Liver (tissue), 9 donors: ENCODE results near the gene PRSS38. TPM values are rescaled to one million over a fixed set of nuclear protein-coding genes. Genes with fewer than 3 reads are reported as not detected.

ENCODE experiments used
- DNase-seq: peaks from one replicate; pipeline ENCODE4 v3.0.0-alpha.2; 2017; ENCODE audit warnings: low spot score
- H3K27ac ChIP-seq, 2 donors: one replicate each; pipeline ENCODE4 v1.7.0; 2013; ENCODE audit warnings: inconsistent platforms in 2 of 2, low read length in 2 of 2, control low read depth in 1 of 2, low read depth in 1 of 2, mild to moderate bottlenecking in 1 of 2
- H3K27me3 ChIP-seq, 4 donors: one replicate each; pipeline versions ENCODE4 v1.6.1 to v1.7.0; 2013; ENCODE audit warnings: low read length in 3 of 4, inconsistent platforms in 1 of 4, mild to moderate bottlenecking in 1 of 4, moderate library complexity in 1 of 4; ENCODE audit not compliant: control insufficient read depth in 4 of 4, insufficient read depth in 4 of 4
- H3K36me3 ChIP-seq, 4 donors: one replicate each; pipeline versions ENCODE4 v1.6.1 to v1.7.0; 2013; ENCODE audit warnings: low read length in 3 of 4, mild to moderate bottlenecking in 3 of 4, low read depth in 1 of 4, moderate library complexity in 1 of 4; ENCODE audit not compliant: control insufficient read depth in 4 of 4, insufficient read depth in 3 of 4
- H3K4me1 ChIP-seq, 4 donors: one replicate each; pipeline versions ENCODE4 v1.6.1 to v1.7.0; 2013; ENCODE audit warnings: low read length in 3 of 4, mild to moderate bottlenecking in 3 of 4, moderate library complexity in 1 of 4; ENCODE audit not compliant: control insufficient read depth in 4 of 4, insufficient read depth in 4 of 4
- H3K4me3 ChIP-seq, 3 donors: one replicate each; pipeline versions ENCODE4 v1.6.1 to v1.7.0; 2013; ENCODE audit warnings: low read length in 3 of 3, control low read depth in 1 of 3, low read depth in 1 of 3, mild to moderate bottlenecking in 1 of 3
- H3K9ac ChIP-seq, 2 donors: one replicate each; pipeline ENCODE4 v1.7.0; 2013; ENCODE audit warnings: low read length in 2 of 2, mild to moderate bottlenecking in 2 of 2, moderate library complexity in 2 of 2, control low read depth in 1 of 2, low read depth in 1 of 2
- H3K9me3 ChIP-seq, 4 donors: one replicate each; pipeline versions ENCODE4 v1.6.1 to v1.7.0; 2013; ENCODE audit warnings: low read length in 3 of 4; ENCODE audit not compliant: control insufficient read depth in 4 of 4
- CTCF ChIP-seq: fragments of 150-350 bp; IDR thresholded peaks from 2 replicates; pipeline ENCODE4 v1.5.1; 2017; ENCODE audit warnings: improper control_type of control experiment, low read depth, low read length; ENCODE audit not compliant: missing input control
- FOXA1 ChIP-seq: IDR thresholded peaks from 2 replicates; pipeline ENCODE4 v1.6.1; 2016; ENCODE audit warnings: antibody characterized with exemption
- FOXA2 ChIP-seq: IDR thresholded peaks from 2 replicates; pipeline ENCODE4 v1.6.1; 2016; ENCODE audit warnings: antibody characterized with exemption
- HNF4A ChIP-seq, 2 donors: conservative IDR thresholded peaks; 2 replicates each; pipeline ENCODE4 v1.6.1; 2016; ENCODE audit warnings: antibody characterized with exemption in 2 of 2, mild to moderate bottlenecking in 2 of 2
- HNF4G ChIP-seq: IDR thresholded peaks from 2 replicates; pipeline ENCODE4 v1.6.1; 2016; ENCODE audit warnings: antibody characterized with exemption
- JUND ChIP-seq, 2 donors: IDR thresholded peaks; 2 replicates each; pipeline ENCODE4 v1.6.1; 2016; ENCODE audit warnings: antibody characterized with exemption in 2 of 2
- MAX ChIP-seq: IDR thresholded peaks from 2 replicates; pipeline ENCODE4 v1.6.1; 2016; ENCODE audit warnings: antibody characterized with exemption
- RAD21 ChIP-seq, 2 donors: IDR thresholded peaks; 2 replicates each; pipeline ENCODE4 v1.6.1; 2016; ENCODE audit warnings: antibody characterized with exemption in 2 of 2, mild to moderate bottlenecking in 2 of 2
- RXRA ChIP-seq, 2 donors: IDR thresholded peaks; 2 replicates each; pipeline ENCODE4 v1.6.1; 2017 to 2018; ENCODE audit warnings: antibody characterized with exemption in 2 of 2, mild to moderate bottlenecking in 1 of 2
- SP1 ChIP-seq: IDR thresholded peaks from 2 replicates; pipeline ENCODE4 v1.6.1; 2018; ENCODE audit warnings: antibody characterized with exemption, mild to moderate bottlenecking
- TAF1 ChIP-seq: conservative IDR thresholded peaks from 2 replicates; pipeline ENCODE4 v1.6.1; 2016; ENCODE audit warnings: antibody characterized with exemption, mild to moderate bottlenecking
- WGBS: extraction: QIAGEN DNeasy Blood & Tissue Kit; methylation state at CpG from one replicate; pipeline ENCODE4 v1.1.7; 2013; 5-methylcytosine and 5-hydroxymethylcytosine counted together
- polyA plus RNA-seq, 2 donors: library from polyadenylated mRNA; stranded (reverse) in 1 of 2; unstranded in 1 of 2; fragments of 200-250 nt in 1 of 2; fragments of >200 nt in 1 of 2; fragmentation: Nextera tagmentation in 1 of 2; extraction: Ambion mirVana in 1 of 2; gene quantifications; one replicate each; pipeline versions ENCODE4 v1.2.1 to v1.2.3, GENCODE V29; 2013 to 2015
- total RNA-seq, 2 donors: library from RNA; depleted of rRNA; stranded (reverse); fragments of >200 nt; gene quantifications; one replicate each; pipeline ENCODE4 v1.2.3, GENCODE V29; 2014
- TF ChIP-seq, protein P1 (sequence below): IDR thresholded peaks from 2 replicates; pipeline ENCODE4 v1.6.1; 2016; ENCODE audit warnings: antibody characterized with exemption, mild to moderate bottlenecking
- TF ChIP-seq, protein P2 (sequence below): IDR thresholded peaks from 2 replicates; pipeline ENCODE4 v1.6.1; 2016; ENCODE audit warnings: antibody characterized with exemption
- TF ChIP-seq, protein P3 (sequence below): IDR thresholded peaks from 2 replicates; pipeline ENCODE4 v1.6.1; 2016; ENCODE audit warnings: antibody characterized with exemption
- donor health status: healthy.
- donor health status: healthy.
- donor health status: healthy.
- donor health status: healthy.
- donor health status: healthy.

PRSS38 gene
- total and polyA plus RNA-seq, 4 donors = not detected

DNA sequence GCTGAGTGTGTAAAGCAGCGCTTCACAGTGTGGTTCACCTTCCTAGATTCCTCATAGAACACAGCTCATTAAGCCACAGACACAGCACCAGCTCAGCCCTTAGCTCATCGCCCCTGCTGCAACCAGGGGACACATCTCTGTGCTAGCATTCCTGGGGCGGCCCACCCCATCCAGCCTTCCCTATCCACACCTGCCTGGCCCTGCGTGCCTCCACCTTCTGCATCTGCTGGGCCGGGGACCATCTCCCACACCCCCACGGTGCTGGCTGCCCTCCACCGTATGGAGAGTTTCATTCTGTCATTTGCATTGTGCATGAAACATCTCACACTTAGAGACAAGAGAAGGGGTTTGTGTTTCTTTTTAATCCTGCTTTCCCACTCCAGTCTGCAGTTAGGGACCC, 35.8 kb upstream of the PRSS38 start:
- TF ChIP-seq, protein P1, sequence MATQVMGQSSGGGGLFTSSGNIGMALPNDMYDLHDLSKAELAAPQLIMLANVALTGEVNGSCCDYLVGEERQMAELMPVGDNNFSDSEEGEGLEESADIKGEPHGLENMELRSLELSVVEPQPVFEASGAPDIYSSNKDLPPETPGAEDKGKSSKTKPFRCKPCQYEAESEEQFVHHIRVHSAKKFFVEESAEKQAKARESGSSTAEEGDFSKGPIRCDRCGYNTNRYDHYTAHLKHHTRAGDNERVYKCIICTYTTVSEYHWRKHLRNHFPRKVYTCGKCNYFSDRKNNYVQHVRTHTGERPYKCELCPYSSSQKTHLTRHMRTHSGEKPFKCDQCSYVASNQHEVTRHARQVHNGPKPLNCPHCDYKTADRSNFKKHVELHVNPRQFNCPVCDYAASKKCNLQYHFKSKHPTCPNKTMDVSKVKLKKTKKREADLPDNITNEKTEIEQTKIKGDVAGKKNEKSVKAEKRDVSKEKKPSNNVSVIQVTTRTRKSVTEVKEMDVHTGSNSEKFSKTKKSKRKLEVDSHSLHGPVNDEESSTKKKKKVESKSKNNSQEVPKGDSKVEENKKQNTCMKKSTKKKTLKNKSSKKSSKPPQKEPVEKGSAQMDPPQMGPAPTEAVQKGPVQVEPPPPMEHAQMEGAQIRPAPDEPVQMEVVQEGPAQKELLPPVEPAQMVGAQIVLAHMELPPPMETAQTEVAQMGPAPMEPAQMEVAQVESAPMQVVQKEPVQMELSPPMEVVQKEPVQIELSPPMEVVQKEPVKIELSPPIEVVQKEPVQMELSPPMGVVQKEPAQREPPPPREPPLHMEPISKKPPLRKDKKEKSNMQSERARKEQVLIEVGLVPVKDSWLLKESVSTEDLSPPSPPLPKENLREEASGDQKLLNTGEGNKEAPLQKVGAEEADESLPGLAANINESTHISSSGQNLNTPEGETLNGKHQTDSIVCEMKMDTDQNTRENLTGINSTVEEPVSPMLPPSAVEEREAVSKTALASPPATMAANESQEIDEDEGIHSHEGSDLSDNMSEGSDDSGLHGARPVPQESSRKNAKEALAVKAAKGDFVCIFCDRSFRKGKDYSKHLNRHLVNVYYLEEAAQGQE = no peak
- TF ChIP-seq RAD21 (IDR thresholded peaks at IDR 0.05) = no peak
- TF ChIP-seq, protein P2, sequence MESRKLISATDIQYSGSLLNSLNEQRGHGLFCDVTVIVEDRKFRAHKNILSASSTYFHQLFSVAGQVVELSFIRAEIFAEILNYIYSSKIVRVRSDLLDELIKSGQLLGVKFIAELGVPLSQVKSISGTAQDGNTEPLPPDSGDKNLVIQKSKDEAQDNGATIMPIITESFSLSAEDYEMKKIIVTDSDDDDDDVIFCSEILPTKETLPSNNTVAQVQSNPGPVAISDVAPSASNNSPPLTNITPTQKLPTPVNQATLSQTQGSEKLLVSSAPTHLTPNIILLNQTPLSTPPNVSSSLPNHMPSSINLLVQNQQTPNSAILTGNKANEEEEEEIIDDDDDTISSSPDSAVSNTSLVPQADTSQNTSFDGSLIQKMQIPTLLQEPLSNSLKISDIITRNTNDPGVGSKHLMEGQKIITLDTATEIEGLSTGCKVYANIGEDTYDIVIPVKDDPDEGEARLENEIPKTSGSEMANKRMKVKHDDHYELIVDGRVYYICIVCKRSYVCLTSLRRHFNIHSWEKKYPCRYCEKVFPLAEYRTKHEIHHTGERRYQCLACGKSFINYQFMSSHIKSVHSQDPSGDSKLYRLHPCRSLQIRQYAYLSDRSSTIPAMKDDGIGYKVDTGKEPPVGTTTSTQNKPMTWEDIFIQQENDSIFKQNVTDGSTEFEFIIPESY = no peak
- no peak for TF ChIP-seq MAX
- TF ChIP-seq JUND (IDR thresholded peaks at IDR 0.05) = no peak
- no peak for TF ChIP-seq TAF1
- TF ChIP-seq HNF4A (conservative IDR thresholded peaks at IDR 0.05) = no peak
- TF ChIP-seq FOXA2 = no peak
- no peak for TF ChIP-seq CTCF
- no peak for TF ChIP-seq SP1
- TF ChIP-seq, protein P3, sequence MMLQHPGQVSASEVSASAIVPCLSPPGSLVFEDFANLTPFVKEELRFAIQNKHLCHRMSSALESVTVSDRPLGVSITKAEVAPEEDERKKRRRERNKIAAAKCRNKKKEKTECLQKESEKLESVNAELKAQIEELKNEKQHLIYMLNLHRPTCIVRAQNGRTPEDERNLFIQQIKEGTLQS = no peak
- no peak for TF ChIP-seq FOXA1
- no peak for TF ChIP-seq RXRA (IDR thresholded peaks at IDR 0.05)
- TF ChIP-seq HNF4G = no peak
- Histone ChIP-seq H3K4me3 (no peak overlapping the region), H3K4me1 (no peaks in the 10 kb centered on the region), H3K9ac (no peak overlapping the region), H3K27me3 (no peaks in the 10 kb centered on the region), H3K27ac (no peak overlapping the region), H3K36me3 (peaks cover 0 to 29% (median 6%) of the 10 kb centered on the region in 4 donors), H3K9me3 (no peaks in the 10 kb centered on the region)
- no peak for DNase-seq
- 97% methylated on average over 7 of the region's 7 CpGs for WGBS
